HG03060 (cell line): ENCODE results near the gene ZRSR2.
A peak's percentile ranks its signal among the peaks of the same experiment; 100 is the strongest.
"Not testable (repeated sequence)": the region's sequence is repeated elsewhere in the genome, so short reads cannot be mapped to it uniquely, and the experiment has no call there.

Experiments
- ATAC-seq: cut with Tn5 transposase; IDR thresholded peaks from one replicate; pipeline ENCODE4 v1.9.1; 2021; ENCODE audit warnings: low read depth, moderate number of reproducible peaks; ENCODE audit not compliant: unreplicated experiment

ZRSR2 gene

GRCh38 chrX:15790769-15791290, 546 bp downstream of the ZRSR2 start:
- ATAC-seq: peak; percentile 17

- ATAC-seq: no peak
These were observed 7.4 kb downstream of the ZRSR2 start for GRCh38 chrX:15797707-15798106.

GRCh38 chrX:15804563-15804962, 14.3 kb downstream of the ZRSR2 start:
- no peak for ATAC-seq

- no peak for ATAC-seq
These were observed 18.0 kb downstream of the ZRSR2 start for GRCh38 chrX:15808254-15808653.

GRCh38 chrX:15812192-15812938, 22.1 kb downstream of the ZRSR2 start:
- ATAC-seq: no peak

GRCh38 chrX:15813416-15813815, 23.1 kb downstream of the ZRSR2 start:
- ATAC-seq: no peak

GRCh38 chrX:15814771-15815365, 24.6 kb downstream of the ZRSR2 start:
- ATAC-seq: no peak

- no peak for ATAC-seq
These were observed 25.6 kb downstream of the ZRSR2 start for GRCh38 chrX:15815779-15816437.

GRCh38 chrX:15816438-15816809, 26.1 kb downstream of the ZRSR2 start:
- no peak for ATAC-seq

- no peak for ATAC-seq
These were observed 26.6 kb downstream of the ZRSR2 start for GRCh38 chrX:15816886-15817285.

- ATAC-seq: no peak
These were observed 30.1 kb downstream of the ZRSR2 start for GRCh38 chrX:15820106-15821073.

- ATAC-seq: no peak
These were observed 32.6 kb downstream of the ZRSR2 start for GRCh38 chrX:15822922-15823321.

- no peak for ATAC-seq
These were observed 35.7 kb downstream of the ZRSR2 start for GRCh38 chrX:15825936-15826335.

- ATAC-seq: no peak
These were observed 38.9 kb downstream of the ZRSR2 start for GRCh38 chrX:15829217-15829616.

- not testable (repeated sequence) for ATAC-seq
These were observed 41.1 kb downstream of the ZRSR2 start for GRCh38 chrX:15831347-15831746.

GRCh38 chrX:15834053-15834452, 43.8 kb downstream of the ZRSR2 start:
- ATAC-seq: no peak

- ATAC-seq: no peak
These were observed 44.7 kb downstream of the ZRSR2 start for GRCh38 chrX:15834827-15835595.

GRCh38 chrX:15838017-15838416, 47.7 kb downstream of the ZRSR2 start:
- ATAC-seq: no peak

GRCh38 chrX:15841853-15842516, 51.7 kb downstream of the ZRSR2 start:
- ATAC-seq: no peak
